Activated CD4-positive, alpha-beta T cell treated with anti-CD3 and anti-CD28 coated beads, Interleukin-2, amount 10 ng/mL, durations not matched to agents 24 days and 14 days (primary cell): ENCODE measurements around the gene DMRT1. TPM values are rescaled to one million over a fixed set of nuclear protein-coding genes. Genes with fewer than 3 reads are reported as not detected.

ENCODE experiments used
- DNase-seq: peaks from one replicate; pipeline ENCODE4 v3.0.0; 2022
- H3K27ac Mint-ChIP-seq: one replicate; pipeline ENCODE4 v1.8.0; 2022; ENCODE audit warnings: mild to moderate bottlenecking, mixed read lengths
- H3K27me3 Mint-ChIP-seq: one replicate; pipeline ENCODE4 v1.8.0; 2022; ENCODE audit warnings: mixed read lengths
- H3K36me3 Mint-ChIP-seq: one replicate; pipeline ENCODE4 v1.8.0; 2022; ENCODE audit warnings: low read depth, mild to moderate bottlenecking, mixed read lengths
- H3K4me1 Mint-ChIP-seq: one replicate; pipeline ENCODE4 v1.8.0; 2021; ENCODE audit warnings: mixed read lengths
- H3K4me3 Mint-ChIP-seq: one replicate; pipeline ENCODE4 v1.8.0; 2022; ENCODE audit warnings: mild to moderate bottlenecking, moderate library complexity, mixed read lengths
- H3K9me3 Mint-ChIP-seq: one replicate; pipeline ENCODE4 v1.8.0; 2021; ENCODE audit warnings: mixed read lengths
- intact Hi-C: fragments of 100-400 bp; cut with micrococcal nuclease; formaldehyde crosslinking; loops from one replicate; pipeline ENCODE4 v1.15.1; 2023
- total RNA-seq: library from RNA; stranded (reverse); gene quantifications from 2 replicates; pipeline ENCODE4 v1.2.3, GENCODE V29; 2022

DMRT1 gene
- total RNA-seq, 1 donor from 2014 or later = not detected

GRCh38 chr9:959914-960313 lies 118.4 kb downstream of the DMRT1 start:
- intact Hi-C loops = no loop called here
- Mint-ChIP-seq H3K4me3 (no peak overlapping the region), H3K27ac (no peak overlapping the region), H3K36me3 (no peaks in the 10 kb centered on the region), H3K9me3 (no peaks in the 10 kb centered on the region), H3K4me1 (no peaks in the 10 kb centered on the region), H3K27me3 (peaks cover 27% of the 10 kb centered on the region)
- no peak for DNase-seq

GRCh38 chr9:962023-962422 lies 120.5 kb downstream of the DMRT1 start:
- Mint-ChIP-seq H3K4me1 (no peaks in the 10 kb centered on the region), H3K36me3 (no peaks in the 10 kb centered on the region), H3K4me3 (no peak overlapping the region), H3K27me3 (peaks cover 45% of the 10 kb centered on the region), H3K9me3 (no peaks in the 10 kb centered on the region), H3K27ac (no peak overlapping the region)
- no peak for DNase-seq
- intact Hi-C loops = no loop called here

GRCh38 chr9:965497-965896 lies 124.0 kb downstream of the DMRT1 start:
- Mint-ChIP-seq H3K4me3 (no peak overlapping the region), H3K9me3 (peaks cover 7% of the 10 kb centered on the region), H3K27me3 (peaks cover 75% of the 10 kb centered on the region), H3K27ac (no peak overlapping the region), H3K36me3 (peaks cover 6% of the 10 kb centered on the region), H3K4me1 (peaks cover 5% of the 10 kb centered on the region)
- intact Hi-C loops = loop anchor here (5.0 kb wide), 1 partner anchor 73 kb away; no protein-coding TSS in a partner anchor
- no peak for DNase-seq

- intact Hi-C loops = loop anchor here (5.0 kb wide), 1 partner anchor 75 kb away; no protein-coding TSS in a partner anchor
- DNase-seq = no peak
- Mint-ChIP-seq H3K27ac (no peak overlapping the region), H3K27me3 (peaks cover 74% of the 10 kb centered on the region), H3K9me3 (peaks cover 8% of the 10 kb centered on the region), H3K4me1 (peaks cover 5% of the 10 kb centered on the region), H3K36me3 (peaks cover 6% of the 10 kb centered on the region), H3K4me3 (no peak overlapping the region)
These were observed 125.4 kb downstream of the DMRT1 start for GRCh38 chr9:966870-967269.

- H3K27ac Mint-ChIP-seq = no peak overlapping the region
- DNase-seq = no peak
- intact Hi-C loops = loop anchor here (5.0 kb wide), 1 partner anchor 75 kb away; no protein-coding TSS in a partner anchor
- peaks cover 74% of the 10 kb centered on the region for H3K27me3 Mint-ChIP-seq
- H3K9me3 Mint-ChIP-seq = peaks cover 8% of the 10 kb centered on the region
- H3K4me1 Mint-ChIP-seq = peaks cover 5% of the 10 kb centered on the region
- peaks cover 6% of the 10 kb centered on the region for H3K36me3 Mint-ChIP-seq
- no peak overlapping the region for H3K4me3 Mint-ChIP-seq
These were observed 125.9 kb downstream of the DMRT1 start for GRCh38 chr9:967436-967835.

GRCh38 chr9:967903-968641 lies 126.6 kb downstream of the DMRT1 start:
- H3K4me3 Mint-ChIP-seq = no peak overlapping the region
- H3K4me1 Mint-ChIP-seq = peaks cover 5% of the 10 kb centered on the region
- H3K36me3 Mint-ChIP-seq = peaks cover 6% of the 10 kb centered on the region
- H3K27ac Mint-ChIP-seq = no peak overlapping the region
- DNase-seq = no peak
- peaks cover 8% of the 10 kb centered on the region for H3K9me3 Mint-ChIP-seq
- intact Hi-C loops = loop anchor here (2.0 to 5.0 kb wide), 2 partner anchors 76 to 125 kb away; no protein-coding TSS in a partner anchor
- peaks cover 75% of the 10 kb centered on the region for H3K27me3 Mint-ChIP-seq

- Mint-ChIP-seq H3K27ac (peak overlapping the region; percentile 20), H3K4me3 (no peak overlapping the region), H3K36me3 (peaks cover 6% of the 10 kb centered on the region), H3K9me3 (peaks cover 8% of the 10 kb centered on the region), H3K27me3 (peaks cover 81% of the 10 kb centered on the region), H3K4me1 (peaks cover 7% of the 10 kb centered on the region)
- intact Hi-C loops = loop anchor here (2.0 to 5.0 kb wide), 2 partner anchors 77 to 127 kb away; no protein-coding TSS in a partner anchor
- no peak for DNase-seq
These were observed 128.0 kb downstream of the DMRT1 start for GRCh38 chr9:969310-970150.

GRCh38 chr9:970151-970996 lies 128.9 kb downstream of the DMRT1 start:
- Mint-ChIP-seq H3K4me3 (no peak overlapping the region), H3K36me3 (peaks cover 6% of the 10 kb centered on the region)

GRCh38 chr9:971901-972500 lies 130.5 kb downstream of the DMRT1 start:
- H3K9me3 Mint-ChIP-seq = peaks cover 11% of the 10 kb centered on the region
- H3K4me3 Mint-ChIP-seq = peak overlapping the region; percentile 19
- H3K36me3 Mint-ChIP-seq = peaks cover 6% of the 10 kb centered on the region
- DNase-seq = peak; percentile 61
- H3K27ac Mint-ChIP-seq = no peak overlapping the region
- peaks cover 7% of the 10 kb centered on the region for H3K4me1 Mint-ChIP-seq
- H3K27me3 Mint-ChIP-seq = peaks cover 76% of the 10 kb centered on the region
- intact Hi-C loops = no loop called here

More at GRCh38 chr9:970151-970996, 128.9 kb downstream of the DMRT1 start:
- peaks cover 10% of the 10 kb centered on the region for H3K9me3 Mint-ChIP-seq
- H3K27me3 Mint-ChIP-seq = peaks cover 82% of the 10 kb centered on the region
- H3K4me1 Mint-ChIP-seq = peaks cover 7% of the 10 kb centered on the region
- peak overlapping the region; percentile 58 for H3K27ac Mint-ChIP-seq
- no peak for DNase-seq
- intact Hi-C loops = no loop called here

- peak overlapping the region; percentile 19 for H3K4me3 Mint-ChIP-seq
- H3K27ac Mint-ChIP-seq = no peak overlapping the region
- intact Hi-C loops = no loop called here
- H3K9me3 Mint-ChIP-seq = peaks cover 11% of the 10 kb centered on the region
- H3K36me3 Mint-ChIP-seq = peaks cover 6% of the 10 kb centered on the region
- H3K4me1 Mint-ChIP-seq = peaks cover 7% of the 10 kb centered on the region
- DNase-seq = peak; percentile 60
- peaks cover 74% of the 10 kb centered on the region for H3K27me3 Mint-ChIP-seq
These were observed 131.2 kb downstream of the DMRT1 start for GRCh38 chr9:972501-973294.

GRCh38 chr9:973295-973834 lies 131.9 kb downstream of the DMRT1 start:
- Mint-ChIP-seq H3K27ac (no peak overlapping the region), H3K4me1 (peaks cover 5% of the 10 kb centered on the region), H3K36me3 (peaks cover 6% of the 10 kb centered on the region), H3K9me3 (peaks cover 11% of the 10 kb centered on the region), H3K4me3 (no peak overlapping the region), H3K27me3 (peaks cover 74% of the 10 kb centered on the region)
- intact Hi-C loops = no loop called here
- DNase-seq = no peak
